ENCODE measurements around the gene USP6. TPM values are rescaled to one million over a fixed set of nuclear protein-coding genes. Genes with fewer than 3 reads are reported as not detected.
"Not testable (repeated sequence)": the region's sequence is repeated elsewhere in the genome, so short reads cannot be mapped to it uniquely, and the experiment has no call there.

Gene USP6
- total and polyA plus RNA-seq, 2 experiments from 2014 or later, result 0.07 to 0.11 TPM

- WGBS (ENCODE audit: low lambda C conversion rate, missing lambda C conversion rate), result 86% methylated on average over 5 of the region's 5 CpGs
- Histone ChIP-seq H3K9me3 (ENCODE audit: low read depth) (no peaks in the 10 kb centered on the region), H3K4me1 (ENCODE audit: insufficient read depth) (no peaks in the 10 kb centered on the region), H3K4me2 (no peak overlapping the region), H2AFZ (no peak overlapping the region), H3K4me3 (no peak overlapping the region), H3K27me3 (no peaks in the 10 kb centered on the region), H3K27ac (no peak overlapping the region), H3K9me2 (replicated peaks; ENCODE audit: insufficient read depth) (no peaks in the 10 kb centered on the region), H4K20me1 (ENCODE audit: insufficient read depth, poor library complexity, severe bottlenecking) (no peaks in the 10 kb centered on the region), H3K36me3 (replicated peaks; ENCODE audit: insufficient read depth, low read depth) (no peaks in the 10 kb centered on the region), H3K79me2 (no peaks in the 10 kb centered on the region)
- DNase-seq (ENCODE audit: low spot score), result no peak
- TF ChIP-seq CTCF (IDR thresholded peaks at IDR 0.05; ENCODE audit: poor library complexity) (no peak), EZH2 (IDR thresholded peaks at IDR 0.05; ENCODE audit: borderline replicate concordance) (no peak)
Observed at GRCh38 chr17:5210091-5210490, 94.3 kb downstream of the USP6 start.

DNA sequence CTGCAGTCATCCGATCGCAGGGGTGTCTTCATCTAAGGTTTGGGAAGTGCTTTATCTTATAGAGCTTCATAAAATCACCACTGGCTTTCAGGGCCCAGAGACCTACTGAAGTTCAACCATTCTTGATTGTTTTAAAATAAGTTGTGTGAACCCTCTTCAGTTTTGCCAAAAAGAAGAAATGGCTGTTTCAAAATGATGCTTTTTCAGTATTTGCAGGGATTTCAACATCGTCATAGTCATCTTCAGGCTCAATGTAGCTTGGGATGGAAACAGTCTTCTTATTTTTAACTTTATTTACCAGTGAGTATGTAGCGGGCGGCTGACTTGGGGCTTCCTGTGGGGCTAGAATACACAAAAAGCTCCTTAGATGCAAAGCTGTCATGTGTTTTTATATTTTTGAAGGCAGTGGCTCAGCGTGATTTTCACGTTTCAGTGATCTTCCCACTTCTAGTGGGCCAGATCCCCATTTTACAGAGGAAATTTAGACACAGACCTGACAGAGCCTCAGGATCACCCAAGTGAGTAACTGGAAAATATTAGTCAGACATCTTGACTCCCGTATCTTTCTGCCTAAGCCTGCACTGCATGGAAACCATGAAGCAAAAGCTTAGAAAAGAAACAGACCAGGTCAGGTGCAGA is 94.9 kb downstream of the USP6 start:
- Histone ChIP-seq H3K4me3 (no peak overlapping the region), H3K9me2 (replicated peaks; ENCODE audit: insufficient read depth) (no peaks in the 10 kb centered on the region), H3K79me2 (no peaks in the 10 kb centered on the region), H3K9me3 (ENCODE audit: low read depth) (no peaks in the 10 kb centered on the region), H3K27ac (no peak overlapping the region), H3K36me3 (replicated peaks; ENCODE audit: insufficient read depth, low read depth) (no peaks in the 10 kb centered on the region), H3K4me1 (ENCODE audit: insufficient read depth) (no peaks in the 10 kb centered on the region), H3K4me2 (no peak overlapping the region), H2AFZ (no peak overlapping the region), H3K27me3 (no peaks in the 10 kb centered on the region), H4K20me1 (ENCODE audit: insufficient read depth, poor library complexity, severe bottlenecking) (no peaks in the 10 kb centered on the region)
- DNase-seq (ENCODE audit: low spot score), result no peak
- TF ChIP-seq EZH2 (IDR thresholded peaks at IDR 0.05; ENCODE audit: borderline replicate concordance) (no peak), EZH2phosphoT487 (IDR thresholded peaks at IDR 0.05; ENCODE audit: low read depth, severe bottlenecking, unreplicated experiment) (no peak)
- over 99% methylated on average over 8 of the region's 8 CpGs for WGBS (ENCODE audit: low lambda C conversion rate, missing lambda C conversion rate)

- no peaks in the 10 kb centered on the region for H3K4me1 ChIP-seq (ENCODE audit: insufficient read depth)
- H3K27ac ChIP-seq, result no peak overlapping the region
- TF ChIP-seq CTCF (IDR thresholded peaks at IDR 0.05; ENCODE audit: poor library complexity) (no peak), EZH2 (IDR thresholded peaks at IDR 0.05; ENCODE audit: borderline replicate concordance) (no peak), EZH2phosphoT487 (IDR thresholded peaks at IDR 0.05; ENCODE audit: low read depth, severe bottlenecking, unreplicated experiment) (no peak)
Observed at GRCh38 chr17:5211458-5211857, 95.6 kb downstream of the USP6 start.

DNA sequence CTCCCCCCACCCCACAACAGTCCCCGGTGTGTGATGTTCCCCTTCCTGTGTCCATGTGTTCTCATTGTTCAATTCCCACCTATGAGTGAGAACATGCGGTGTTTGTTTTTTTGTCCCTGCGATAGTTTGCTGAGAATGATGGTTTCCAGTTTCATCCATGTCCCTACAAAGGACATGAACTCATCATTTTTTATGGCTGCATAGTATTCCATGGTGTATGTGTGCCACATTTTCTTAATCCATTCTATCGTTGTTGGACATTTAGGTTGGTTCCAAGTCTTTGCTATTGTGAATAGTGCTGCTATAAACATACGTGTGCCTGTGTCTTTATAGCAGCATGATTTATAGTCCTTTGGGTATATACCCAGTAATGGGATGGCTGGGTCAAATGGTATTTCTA is 101.7 kb downstream of the USP6 start:
- not testable (repeated sequence) for H3K27ac ChIP-seq; H2AFZ ChIP-seq; H3K4me2 ChIP-seq; H3K9me2 ChIP-seq (replicated peaks; ENCODE audit: insufficient read depth); H3K9me3 ChIP-seq (ENCODE audit: low read depth); H3K4me1 ChIP-seq (ENCODE audit: insufficient read depth); H3K4me3 ChIP-seq; H3K27me3 ChIP-seq; H3K36me3 ChIP-seq (replicated peaks; ENCODE audit: insufficient read depth, low read depth); H4K20me1 ChIP-seq (ENCODE audit: insufficient read depth, poor library complexity, severe bottlenecking); DNase-seq (ENCODE audit: low spot score); H3K79me2 ChIP-seq
- WGBS (ENCODE audit: low lambda C conversion rate, missing lambda C conversion rate), result 98% methylated on average over 4 of the region's 5 CpGs

More at GRCh38 chr17:5211458-5211857, 95.6 kb downstream of the USP6 start:
- no peak overlapping the region for H3K4me3 ChIP-seq
- no peaks in the 10 kb centered on the region for H3K27me3 ChIP-seq
- H3K9me3 ChIP-seq (ENCODE audit: low read depth), result no peaks in the 10 kb centered on the region
- no peaks in the 10 kb centered on the region for H4K20me1 ChIP-seq (ENCODE audit: insufficient read depth, poor library complexity, severe bottlenecking)
- no peak for DNase-seq (ENCODE audit: low spot score)
- no peak overlapping the region for H3K4me2 ChIP-seq
- no peaks in the 10 kb centered on the region for H3K79me2 ChIP-seq
- H2AFZ ChIP-seq, result no peak overlapping the region
- WGBS (ENCODE audit: low lambda C conversion rate, missing lambda C conversion rate), result 93% methylated on average over 7 of the region's 7 CpGs
- no peaks in the 10 kb centered on the region for H3K9me2 ChIP-seq (replicated peaks; ENCODE audit: insufficient read depth)
- H3K36me3 ChIP-seq (replicated peaks; ENCODE audit: insufficient read depth, low read depth), result no peaks in the 10 kb centered on the region

Data from hepatocyte (in vitro differentiated cells).